ENCODE results near the gene ASB2.

DNA sequence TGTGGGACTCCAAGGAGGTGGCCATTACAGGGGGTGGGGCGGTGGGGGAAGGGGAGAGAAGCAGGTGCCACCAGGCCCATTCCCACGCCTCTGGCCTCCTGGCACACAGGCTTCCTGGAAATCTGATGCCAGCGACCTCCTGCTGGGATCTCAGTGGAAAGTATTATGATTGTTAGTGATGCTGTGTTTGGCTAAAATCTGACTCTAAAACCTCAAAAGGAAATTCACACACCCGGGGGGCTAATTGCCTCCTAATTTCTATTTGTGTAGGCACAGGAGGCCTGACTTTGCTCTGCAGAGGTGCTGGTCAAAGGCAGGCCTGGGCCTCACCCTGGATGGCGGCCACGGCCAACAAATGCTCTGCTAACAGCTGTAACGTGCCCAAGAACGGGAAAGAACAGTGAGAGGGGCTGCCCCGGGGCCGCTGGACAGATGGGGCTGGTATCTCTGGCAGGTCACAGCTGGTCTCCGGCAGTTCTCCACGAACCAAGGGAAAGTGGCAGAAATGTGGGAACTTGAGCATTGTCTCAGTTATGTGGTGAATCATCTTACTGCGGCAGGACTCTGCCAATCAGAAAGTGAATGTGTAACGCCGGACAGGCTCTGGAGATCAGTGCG lies 35.0 kb downstream of the ASB2 start:
- TF ChIP-seq CTCF (IDR thresholded peaks at IDR 0.05; ENCODE audit: borderline replicate concordance, extremely low read depth, low read length, poor library complexity, severe bottlenecking) = no peak
- TF ChIP-seq EZH2 (IDR thresholded peaks at IDR 0.05; ENCODE audit: borderline replicate concordance, low read depth, low read length, severe bottlenecking) = no peak

Data from DND-41 (cell line).